Measurements from ENCODE around the gene CD1E.

GRCh38 chr1:158310623-158311022 lies 43.1 kb upstream of the CD1E start:
- TF ChIP-seq EZH2 (IDR thresholded peaks at IDR 0.05; ENCODE audit: borderline replicate concordance, insufficient read depth, low read depth, low read length, poor library complexity, severe bottlenecking), result no peak
- no peak for TF ChIP-seq CTCF (IDR thresholded peaks at IDR 0.05)
